Effector memory CD4-positive, alpha-beta T cell (primary cell): ENCODE data around the gene TMEM178B.

Experiments used
- DNase-seq, 3 donors: peaks; one replicate each; pipeline ENCODE4 v3.0.0-alpha.2; 2020
- H3K27ac ChIP-seq: 2 replicates; pipeline ENCODE4 v1.7.0; 2013; ENCODE audit warnings: mild to moderate bottlenecking, low read length, moderate library complexity; ENCODE audit not compliant: insufficient read depth, poor library complexity, severe bottlenecking
- H3K27me3 ChIP-seq: replicated peaks from 2 replicates; pipeline ENCODE4 v1.7.0; 2013; ENCODE audit warnings: mild to moderate bottlenecking, low read length; ENCODE audit not compliant: insufficient read depth, control insufficient read depth, poor library complexity, severe bottlenecking
- H3K36me3 ChIP-seq: 2 replicates; pipeline ENCODE4 v1.7.0; 2013; ENCODE audit warnings: mild to moderate bottlenecking, low read length, moderate library complexity; ENCODE audit not compliant: control insufficient read depth, insufficient read depth
- H3K4me1 ChIP-seq: 2 replicates; pipeline ENCODE4 v1.7.0; 2013; ENCODE audit warnings: low read length, mild to moderate bottlenecking; ENCODE audit not compliant: control insufficient read depth, insufficient read depth, poor library complexity, severe bottlenecking
- H3K4me3 ChIP-seq: 2 replicates; pipeline ENCODE4 v1.7.0; 2013; ENCODE audit warnings: low read length, low read depth, mild to moderate bottlenecking; ENCODE audit not compliant: insufficient read depth, poor library complexity, severe bottlenecking
- H3K9me3 ChIP-seq: 2 replicates; pipeline ENCODE4 v1.7.0; 2013; ENCODE audit warnings: mild to moderate bottlenecking, low read length, moderate library complexity; ENCODE audit not compliant: control insufficient read depth

Gene TMEM178B

DNA sequence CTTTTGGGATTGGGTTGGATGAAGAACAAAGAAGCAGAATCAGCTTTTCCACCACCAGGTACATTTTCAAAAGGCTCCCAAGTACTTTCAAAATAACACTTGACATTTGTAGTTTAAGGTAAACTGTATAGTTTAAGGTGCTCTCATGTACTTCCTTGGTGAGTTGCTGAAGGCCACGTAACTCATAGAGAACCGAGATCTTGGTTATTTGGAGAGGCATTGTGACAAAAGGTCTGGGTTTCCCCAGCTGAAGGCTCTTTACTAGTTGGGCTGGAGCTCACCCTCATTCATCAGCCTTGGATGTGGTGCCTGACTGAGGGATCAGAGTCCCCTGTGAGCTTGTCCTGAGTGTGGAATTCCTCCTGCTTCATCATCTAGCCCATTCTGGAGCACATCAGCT lies 191.8 kb downstream of the TMEM178B start:
- DNase-seq, result no peak
- H3K27me3 ChIP-seq, result no peaks in the 10 kb centered on the region
- H3K4me3 ChIP-seq, result no peak overlapping the region
- H3K9me3 ChIP-seq, result no peaks in the 10 kb centered on the region
- H3K27ac ChIP-seq, result no peak overlapping the region
- H3K36me3 ChIP-seq, result no peaks in the 10 kb centered on the region
- H3K4me1 ChIP-seq, result no peaks in the 10 kb centered on the region

DNA sequence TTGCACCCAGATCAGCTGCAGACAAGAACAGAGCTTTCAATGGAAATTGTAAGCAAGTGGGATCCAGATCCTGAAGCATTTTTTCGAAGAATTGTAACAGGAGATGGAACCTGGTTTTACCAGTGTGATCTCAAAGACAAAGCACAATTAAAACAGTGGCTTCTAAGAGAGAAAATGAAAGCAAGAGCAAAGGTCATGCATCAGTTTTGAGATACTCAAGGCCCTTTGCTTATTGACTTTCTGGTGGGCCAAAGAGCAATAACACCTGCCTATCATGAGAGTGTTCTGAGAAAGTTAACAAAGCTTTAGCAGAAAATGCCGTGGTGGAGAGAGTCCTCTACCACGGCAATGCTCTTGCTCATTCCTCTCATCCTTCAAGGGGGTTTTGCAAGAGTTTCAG lies 194.8 kb downstream of the TMEM178B start:
- Histone ChIP-seq H3K36me3 (no peaks in the 10 kb centered on the region), H3K27me3 (no peaks in the 10 kb centered on the region), H3K4me3 (no peak overlapping the region), H3K4me1 (no peaks in the 10 kb centered on the region), H3K27ac (no peak overlapping the region), H3K9me3 (no peaks in the 10 kb centered on the region)
- no peak for DNase-seq

DNA sequence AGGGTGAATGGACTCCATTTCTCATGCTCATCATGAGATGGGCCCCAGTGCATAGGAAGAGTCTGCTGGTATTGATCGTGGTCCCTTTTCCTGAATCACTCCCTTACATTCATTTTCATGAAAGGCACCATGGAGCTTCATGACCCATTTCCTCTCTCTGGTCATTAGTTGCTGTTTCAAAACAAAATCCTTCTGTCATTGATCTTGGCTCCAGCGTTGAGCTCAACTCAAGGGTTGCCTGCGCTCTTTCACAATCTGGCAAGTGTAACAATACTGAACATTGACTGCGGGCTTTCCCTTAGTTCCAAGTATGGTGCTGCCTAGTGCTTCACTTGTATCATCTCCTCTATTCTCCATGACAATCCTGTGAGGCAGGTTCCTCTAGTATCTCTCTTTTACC lies 197.6 kb downstream of the TMEM178B start:
- Histone ChIP-seq H3K9me3 (no peaks in the 10 kb centered on the region), H3K4me3 (no peak overlapping the region), H3K4me1 (no peaks in the 10 kb centered on the region), H3K36me3 (no peaks in the 10 kb centered on the region), H3K27ac (no peak overlapping the region), H3K27me3 (no peaks in the 10 kb centered on the region)
- no peak for DNase-seq

DNA sequence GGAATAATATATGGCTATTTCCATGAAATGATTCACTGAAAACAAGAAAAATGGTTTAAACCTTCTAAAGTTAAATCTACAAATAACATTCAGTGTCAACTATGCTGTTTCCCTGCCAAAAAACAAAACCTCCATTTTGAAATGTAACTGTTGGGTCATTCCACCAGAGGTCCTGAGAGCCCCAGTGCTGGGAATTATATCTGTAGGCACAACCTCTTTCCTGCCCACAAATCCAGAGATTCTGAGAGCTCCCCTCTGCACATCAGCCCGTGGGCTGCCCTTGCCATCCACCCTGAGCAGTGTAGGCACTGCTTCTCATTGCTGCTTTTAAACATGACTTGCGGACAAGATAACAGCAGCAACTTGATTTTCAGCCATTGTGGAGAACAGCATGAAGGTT lies 198.6 kb downstream of the TMEM178B start:
- no peak overlapping the region for H3K27ac ChIP-seq
- no peaks in the 10 kb centered on the region for H3K27me3 ChIP-seq

DNA sequence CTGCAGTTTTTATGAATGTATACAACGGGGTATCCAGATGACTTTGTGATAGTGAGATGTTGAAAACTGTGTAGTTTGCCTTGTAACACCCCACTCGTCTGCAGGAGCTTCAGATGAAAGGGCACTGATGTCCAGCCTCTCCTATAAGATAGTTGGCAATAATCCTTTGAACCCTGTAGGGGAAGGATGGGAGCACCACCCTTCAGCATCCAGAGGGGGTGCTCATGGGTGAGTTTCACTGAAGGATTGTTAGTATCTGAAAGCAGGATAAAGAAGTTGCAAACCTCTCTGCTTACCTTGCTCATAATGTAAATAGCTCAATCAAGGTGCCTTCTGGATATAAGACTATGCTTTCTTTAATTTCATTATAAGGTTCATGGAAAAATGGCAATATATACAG lies 201.5 kb downstream of the TMEM178B start:
- no peaks in the 10 kb centered on the region for H3K9me3 ChIP-seq
- H3K27me3 ChIP-seq, result no peaks in the 10 kb centered on the region
- no peaks in the 10 kb centered on the region for H3K4me1 ChIP-seq
- H3K4me3 ChIP-seq, result no peak overlapping the region
- H3K36me3 ChIP-seq, result no peaks in the 10 kb centered on the region
- DNase-seq, result no peak
- H3K27ac ChIP-seq, result no peak overlapping the region

More for the DNA sequence above, 198.6 kb downstream of the TMEM178B start:
- no peaks in the 10 kb centered on the region for H3K36me3 ChIP-seq
- no peak overlapping the region for H3K4me3 ChIP-seq
- no peak for DNase-seq
- H3K4me1 ChIP-seq, result no peaks in the 10 kb centered on the region
- H3K9me3 ChIP-seq, result no peaks in the 10 kb centered on the region

DNA sequence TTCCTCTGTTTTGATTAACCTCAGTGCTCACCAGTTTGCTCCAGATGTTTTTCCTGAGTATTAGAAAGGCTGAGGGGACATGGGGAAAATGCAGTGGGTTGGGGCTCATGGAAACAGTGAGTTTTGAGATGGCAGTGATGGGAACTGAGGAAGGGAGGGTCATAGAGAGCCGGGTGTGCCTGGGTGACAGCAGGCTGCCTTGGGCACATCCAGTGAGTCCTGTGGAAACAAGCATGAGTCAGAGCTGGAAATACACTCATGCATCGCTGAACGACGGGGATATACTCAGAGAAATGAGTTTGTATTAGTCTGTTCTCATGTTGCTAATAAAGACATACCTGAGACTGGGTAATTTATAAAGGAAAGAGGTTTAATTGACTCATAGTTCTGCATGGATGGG lies 202.2 kb downstream of the TMEM178B start:
- Histone ChIP-seq H3K27ac (no peak overlapping the region), H3K27me3 (no peaks in the 10 kb centered on the region), H3K4me3 (no peak overlapping the region), H3K4me1 (no peaks in the 10 kb centered on the region), H3K36me3 (no peaks in the 10 kb centered on the region), H3K9me3 (no peaks in the 10 kb centered on the region)
- DNase-seq, result no peak

DNA sequence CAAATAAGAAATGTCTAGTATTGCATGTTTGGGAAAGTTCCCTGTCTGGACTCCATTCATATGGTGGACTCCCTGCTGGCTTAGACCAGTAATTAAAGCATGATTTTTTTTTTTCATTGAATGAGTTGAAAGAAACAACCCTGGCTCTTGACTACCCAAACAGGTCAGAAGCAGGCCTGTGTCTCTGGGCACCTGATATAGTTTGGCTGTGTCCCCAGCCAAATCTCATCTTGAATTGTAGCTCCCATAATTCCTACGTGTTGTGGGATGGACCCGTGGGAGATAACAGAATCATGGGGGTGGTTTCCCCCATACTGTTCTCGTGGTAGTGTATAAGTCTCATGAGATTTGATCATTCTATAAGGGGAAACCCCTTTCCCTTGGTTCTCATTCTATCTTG lies 206.2 kb downstream of the TMEM178B start:
- H3K27me3 ChIP-seq, result no peaks in the 10 kb centered on the region

DNA sequence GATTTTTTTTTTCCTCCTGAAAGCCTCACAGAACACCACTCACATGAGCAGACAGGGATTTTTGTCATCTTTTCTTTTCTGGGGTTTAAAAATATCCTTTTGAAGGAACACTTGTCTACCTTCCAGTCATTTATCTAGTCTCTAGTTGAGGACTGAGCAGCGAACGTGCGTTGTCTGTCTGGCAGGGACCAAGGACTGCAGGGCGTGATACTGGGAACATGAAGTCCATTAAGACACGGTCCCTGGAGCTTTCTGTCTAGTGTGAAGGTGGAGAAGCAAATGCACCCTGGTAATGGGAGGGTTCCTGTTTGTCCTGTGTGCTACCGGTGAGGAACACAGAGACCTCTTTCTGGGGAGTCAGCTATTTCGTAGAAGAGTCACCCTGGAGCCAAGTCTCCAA lies 207.4 kb downstream of the TMEM178B start:
- no peaks in the 10 kb centered on the region for H3K4me1 ChIP-seq
- H3K4me3 ChIP-seq, result no peak overlapping the region
- no peak for DNase-seq
- H3K36me3 ChIP-seq, result no peaks in the 10 kb centered on the region
- H3K27me3 ChIP-seq, result no peaks in the 10 kb centered on the region
- H3K9me3 ChIP-seq, result no peaks in the 10 kb centered on the region
- no peak overlapping the region for H3K27ac ChIP-seq

More for the DNA sequence above, 206.2 kb downstream of the TMEM178B start:
- H3K36me3 ChIP-seq, result no peaks in the 10 kb centered on the region
- H3K27ac ChIP-seq, result no peak overlapping the region
- H3K4me3 ChIP-seq, result no peak overlapping the region
- no peaks in the 10 kb centered on the region for H3K4me1 ChIP-seq
- H3K9me3 ChIP-seq, result no peaks in the 10 kb centered on the region
- DNase-seq, result no peak

DNA sequence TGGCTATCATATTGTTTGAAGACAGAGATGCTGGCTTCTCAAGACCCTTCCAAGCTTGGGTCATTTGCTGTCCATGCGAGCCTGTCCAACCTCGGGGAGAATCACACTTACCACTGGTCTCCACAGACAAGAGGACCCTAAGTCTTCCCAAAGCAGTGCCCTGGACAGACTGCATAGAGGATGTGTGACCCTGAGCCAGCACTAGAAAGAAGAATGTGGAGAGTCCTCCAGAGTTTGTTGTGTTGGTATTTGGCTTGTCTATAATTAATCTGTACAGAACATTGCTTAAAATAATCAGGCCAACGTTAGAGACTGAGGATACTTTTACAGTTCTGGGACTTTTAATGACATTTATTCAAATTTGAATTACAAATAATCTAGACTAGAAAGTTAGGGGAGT lies 212.7 kb downstream of the TMEM178B start:
- no peak overlapping the region for H3K4me3 ChIP-seq
- no peaks in the 10 kb centered on the region for H3K4me1 ChIP-seq
- no peaks in the 10 kb centered on the region for H3K27me3 ChIP-seq
- no peaks in the 10 kb centered on the region for H3K9me3 ChIP-seq
- no peaks in the 10 kb centered on the region for H3K36me3 ChIP-seq
- H3K27ac ChIP-seq, result no peak overlapping the region
- no peak for DNase-seq

DNA sequence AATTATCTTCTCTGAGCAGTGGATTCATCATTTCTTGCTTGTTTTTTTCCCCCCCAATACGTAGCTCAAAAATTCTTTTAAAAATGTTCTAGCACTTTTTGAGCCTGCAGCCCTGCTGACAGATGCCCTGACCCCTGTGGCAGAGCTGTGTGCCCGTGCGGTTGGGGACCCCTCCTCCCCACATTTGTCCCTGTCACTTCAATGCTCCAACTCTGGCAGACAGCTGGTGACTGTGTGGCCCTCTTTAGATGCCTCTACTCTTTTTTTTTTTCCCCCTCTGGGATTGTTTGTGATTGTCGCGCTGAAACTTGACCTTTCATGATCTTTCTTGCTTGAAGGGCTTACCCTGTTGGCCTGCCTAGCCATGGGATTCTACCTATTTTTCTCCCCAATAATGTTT lies 214.1 kb downstream of the TMEM178B start:
- H3K36me3 ChIP-seq, result no peaks in the 10 kb centered on the region
- DNase-seq, result no peak
- no peaks in the 10 kb centered on the region for H3K9me3 ChIP-seq
- H3K27me3 ChIP-seq, result no peaks in the 10 kb centered on the region
- no peaks in the 10 kb centered on the region for H3K4me1 ChIP-seq
- no peak overlapping the region for H3K27ac ChIP-seq
- no peak overlapping the region for H3K4me3 ChIP-seq

DNA sequence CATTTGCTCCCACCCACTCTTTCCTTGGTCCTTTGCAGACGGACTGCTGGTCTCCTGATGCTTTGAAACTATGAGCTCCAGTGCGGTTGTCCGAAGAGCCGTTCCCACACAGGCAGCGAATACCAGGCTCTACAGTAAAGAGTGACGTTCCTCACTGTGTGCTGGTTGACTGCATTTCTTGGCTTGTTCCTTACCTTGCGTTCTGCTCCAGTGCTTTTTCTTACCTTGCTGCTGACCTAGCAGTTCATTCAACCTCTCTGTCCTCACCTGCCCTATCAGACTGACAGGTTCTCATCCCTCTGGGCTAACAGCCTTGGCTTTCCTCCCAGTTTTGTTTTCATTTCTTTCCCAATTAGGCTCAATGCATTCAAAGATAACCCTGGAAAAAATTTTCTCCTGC lies 214.8 kb downstream of the TMEM178B start:
- H3K27me3 ChIP-seq, result no peaks in the 10 kb centered on the region
- H3K36me3 ChIP-seq, result no peaks in the 10 kb centered on the region
- no peaks in the 10 kb centered on the region for H3K9me3 ChIP-seq
- no peak overlapping the region for H3K27ac ChIP-seq
- no peak overlapping the region for H3K4me3 ChIP-seq
- H3K4me1 ChIP-seq, result no peaks in the 10 kb centered on the region
- DNase-seq, result no peak
